Measurements from ENCODE around the gene DNER.
"Not testable (repeated sequence)": the region's sequence is repeated elsewhere in the genome, so short reads cannot be mapped to it uniquely, and the experiment has no call there.

The DNER gene

GRCh38 chr2:229629039-229629438, 85.3 kb downstream of the DNER start:
- H3K4me3 ChIP-seq (ENCODE audit: control insufficient read depth in 1 of 7, extremely low read depth in 1 of 7, insufficient read depth in 4 of 7, low read depth in 2 of 7, low read length in 6 of 7): no peak overlapping the region
- peaks cover 0 to 4% (median 3%) of the 10 kb centered on the region in 5 experiments for H3K27me3 ChIP-seq (replicated peaks in 2 of 5; ENCODE audit: control insufficient read depth in 4 of 5, insufficient read depth in 5 of 5, low read length in 4 of 5)
- POLR2A ChIA-PET: no interaction called here
- no peak for DNase-seq
- H3K4me1 ChIP-seq (ENCODE audit: control extremely low read depth in 1 of 4, control insufficient read depth in 4 of 4, insufficient read depth in 4 of 4, low read length in 3 of 4): no peaks in the 10 kb centered on the region
- H3K9me3 ChIP-seq (ENCODE audit: control extremely low read depth in 1 of 5, control insufficient read depth in 4 of 5, insufficient read depth in 2 of 5, low read depth in 1 of 5, low read length in 4 of 5): no peaks in the 10 kb centered on the region
- no peak overlapping the region for H3K27ac ChIP-seq (ENCODE audit: insufficient read depth in 1 of 2, low read depth in 1 of 2, low read length in 2 of 2, poor library complexity in 1 of 2, severe bottlenecking in 2 of 2)
- no peaks in the 10 kb centered on the region for H3K36me3 ChIP-seq (ENCODE audit: control insufficient read depth in 4 of 4, insufficient read depth in 4 of 4, low read length in 3 of 4)
- CTCF ChIA-PET: no interaction called here

GRCh38 chr2:229627728-229628127, 86.6 kb downstream of the DNER start:
- 63% methylated on average over 3 of the region's 3 CpGs for WGBS (ENCODE audit: insufficient coverage)

DNA sequence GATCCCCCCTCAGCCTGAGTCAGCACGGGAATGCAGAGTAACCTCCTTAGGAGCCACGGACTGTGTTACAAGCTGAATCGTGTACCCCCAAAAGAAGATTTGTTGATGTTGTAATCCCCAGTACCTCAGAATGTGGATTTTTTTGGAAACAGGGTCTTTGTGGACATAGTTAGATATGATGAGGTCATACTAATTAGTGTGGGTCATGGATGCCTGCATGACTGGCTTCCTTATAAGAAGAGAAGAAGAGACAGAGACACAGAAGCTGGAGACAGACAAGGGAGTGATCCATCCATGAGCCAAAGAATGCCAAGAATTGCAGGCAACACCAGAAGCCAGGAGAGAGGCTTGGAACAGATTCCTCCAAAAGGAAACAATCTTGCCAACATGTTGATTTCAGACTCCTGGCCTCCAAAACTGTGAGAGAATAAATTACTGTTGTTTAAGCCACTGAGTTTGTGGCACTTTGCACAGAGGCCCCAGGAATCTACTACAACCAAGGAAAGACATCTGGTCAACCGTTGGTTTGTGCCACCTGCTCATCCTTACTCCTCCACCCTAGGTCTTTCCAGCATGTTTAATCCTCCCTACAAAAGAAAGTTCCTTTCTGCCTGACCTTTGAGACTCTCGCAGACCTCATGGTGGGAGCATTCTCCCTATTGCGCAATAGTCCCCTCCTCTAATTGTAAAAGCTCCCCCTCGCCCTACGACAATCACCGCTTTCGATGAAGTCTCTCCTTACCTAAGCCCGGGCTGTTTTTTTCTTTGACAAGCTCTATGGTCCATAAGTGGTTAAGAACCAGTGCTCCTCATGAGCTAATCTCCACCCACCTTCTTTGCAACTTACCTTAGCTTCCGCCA, 91.6 kb downstream of the DNER start:
- Histone ChIP-seq H3K9me3 (ENCODE audit: control extremely low read depth in 1 of 5, control insufficient read depth in 4 of 5, insufficient read depth in 2 of 5, low read depth in 1 of 5, low read length in 4 of 5) (no peaks in the 10 kb centered on the region), H3K27me3 (replicated peaks in 2 of 5; ENCODE audit: control insufficient read depth in 4 of 5, insufficient read depth in 5 of 5, low read length in 4 of 5) (peaks cover 0 to 3% (median 2%) of the 10 kb centered on the region in 5 experiments), H3K36me3 (ENCODE audit: control insufficient read depth in 4 of 4, insufficient read depth in 4 of 4, low read length in 3 of 4) (no peaks in the 10 kb centered on the region), H3K27ac (ENCODE audit: insufficient read depth in 1 of 2, low read depth in 1 of 2, low read length in 2 of 2, poor library complexity in 1 of 2, severe bottlenecking in 2 of 2) (no peak overlapping the region), H3K4me1 (ENCODE audit: control extremely low read depth in 1 of 4, control insufficient read depth in 4 of 4, insufficient read depth in 4 of 4, low read length in 3 of 4) (no peaks in the 10 kb centered on the region), H3K4me3 (ENCODE audit: control insufficient read depth in 1 of 7, extremely low read depth in 1 of 7, insufficient read depth in 4 of 7, low read depth in 2 of 7, low read length in 6 of 7) (no peak overlapping the region)
- ChIA-PET CTCF (no interaction called here), POLR2A (no interaction called here)
- no peak for DNase-seq
- 96% methylated on average over 11 of the region's 12 CpGs for WGBS (ENCODE audit: insufficient coverage)

More at GRCh38 chr2:229627728-229628127, 86.6 kb downstream of the DNER start:
- no peaks in the 10 kb centered on the region for H3K4me1 ChIP-seq (ENCODE audit: control extremely low read depth in 1 of 4, control insufficient read depth in 4 of 4, insufficient read depth in 4 of 4, low read length in 3 of 4)
- DNase-seq: no peak
- no peak overlapping the region for H3K4me3 ChIP-seq (ENCODE audit: control insufficient read depth in 1 of 7, extremely low read depth in 1 of 7, insufficient read depth in 4 of 7, low read depth in 2 of 7, low read length in 6 of 7)
- POLR2A ChIA-PET: no interaction called here
- no peaks in the 10 kb centered on the region for H3K9me3 ChIP-seq (ENCODE audit: control extremely low read depth in 1 of 5, control insufficient read depth in 4 of 5, insufficient read depth in 2 of 5, low read depth in 1 of 5, low read length in 4 of 5)
- no peak overlapping the region for H3K27ac ChIP-seq (ENCODE audit: insufficient read depth in 1 of 2, low read depth in 1 of 2, low read length in 2 of 2, poor library complexity in 1 of 2, severe bottlenecking in 2 of 2)
- H3K27me3 ChIP-seq (replicated peaks in 2 of 5; ENCODE audit: control insufficient read depth in 4 of 5, insufficient read depth in 5 of 5, low read length in 4 of 5): peaks cover 0 to 3% (median 2%) of the 10 kb centered on the region in 5 experiments
- H3K36me3 ChIP-seq (ENCODE audit: control insufficient read depth in 4 of 4, insufficient read depth in 4 of 4, low read length in 3 of 4): no peaks in the 10 kb centered on the region
- CTCF ChIA-PET: no interaction called here

- CTCF ChIA-PET: no interaction called here
- no peaks in the 10 kb centered on the region for H3K9me3 ChIP-seq (ENCODE audit: control extremely low read depth in 1 of 5, control insufficient read depth in 4 of 5, insufficient read depth in 2 of 5, low read depth in 1 of 5, low read length in 4 of 5)
- peaks cover 0 to 3% (median 2%) of the 10 kb centered on the region in 5 experiments for H3K27me3 ChIP-seq (replicated peaks in 2 of 5; ENCODE audit: control insufficient read depth in 4 of 5, insufficient read depth in 5 of 5, low read length in 4 of 5)
- no peaks in the 10 kb centered on the region for H3K4me1 ChIP-seq (ENCODE audit: control extremely low read depth in 1 of 4, control insufficient read depth in 4 of 4, insufficient read depth in 4 of 4, low read length in 3 of 4)
- H3K36me3 ChIP-seq (ENCODE audit: control insufficient read depth in 4 of 4, insufficient read depth in 4 of 4, low read length in 3 of 4): no peaks in the 10 kb centered on the region
- DNase-seq: no peak
- 94% methylated on average over 5 of the region's 5 CpGs for WGBS (ENCODE audit: insufficient coverage)
- H3K27ac ChIP-seq (ENCODE audit: insufficient read depth in 1 of 2, low read depth in 1 of 2, low read length in 2 of 2, poor library complexity in 1 of 2, severe bottlenecking in 2 of 2): no peak overlapping the region
- POLR2A ChIA-PET: no interaction called here
- no peak overlapping the region for H3K4me3 ChIP-seq (ENCODE audit: control insufficient read depth in 1 of 7, extremely low read depth in 1 of 7, insufficient read depth in 4 of 7, low read depth in 2 of 7, low read length in 6 of 7)
Observed at GRCh38 chr2:229620759-229621158, 93.6 kb downstream of the DNER start.

DNA sequence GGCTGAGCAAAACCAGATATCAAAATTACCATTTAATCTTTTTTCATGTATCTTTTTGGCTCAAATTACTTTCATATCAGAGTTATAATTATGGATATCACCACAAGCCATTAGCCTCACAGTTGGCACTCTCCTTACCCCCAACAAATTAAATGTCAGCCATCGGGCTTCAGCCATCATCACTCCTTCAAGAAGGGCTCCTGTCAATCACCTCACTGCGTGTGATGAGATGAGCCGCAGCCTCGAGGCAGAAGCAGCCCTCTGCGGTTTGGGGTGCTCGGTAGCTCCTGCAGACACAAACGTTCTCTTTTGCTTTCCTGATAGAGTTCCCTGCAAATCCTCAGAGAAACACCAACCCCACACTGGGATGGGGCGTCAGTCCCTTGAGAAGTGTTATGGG, 94.1 kb downstream of the DNER start:
- Histone ChIP-seq H3K4me3 (ENCODE audit: control insufficient read depth in 1 of 7, extremely low read depth in 1 of 7, insufficient read depth in 4 of 7, low read depth in 2 of 7, low read length in 6 of 7) (no peak overlapping the region), H3K27ac (ENCODE audit: insufficient read depth in 1 of 2, low read depth in 1 of 2, low read length in 2 of 2, poor library complexity in 1 of 2, severe bottlenecking in 2 of 2) (no peak overlapping the region), H3K27me3 (replicated peaks in 2 of 5; ENCODE audit: control insufficient read depth in 4 of 5, insufficient read depth in 5 of 5, low read length in 4 of 5) (peaks cover 0 to 3% (median 2%) of the 10 kb centered on the region in 5 experiments), H3K36me3 (ENCODE audit: control insufficient read depth in 4 of 4, insufficient read depth in 4 of 4, low read length in 3 of 4) (no peaks in the 10 kb centered on the region), H3K4me1 (ENCODE audit: control extremely low read depth in 1 of 4, control insufficient read depth in 4 of 4, insufficient read depth in 4 of 4, low read length in 3 of 4) (no peaks in the 10 kb centered on the region), H3K9me3 (ENCODE audit: control extremely low read depth in 1 of 5, control insufficient read depth in 4 of 5, insufficient read depth in 2 of 5, low read depth in 1 of 5, low read length in 4 of 5) (no peaks in the 10 kb centered on the region)
- POLR2A ChIA-PET: no interaction called here
- DNase-seq: no peak
- CTCF ChIA-PET: no interaction called here
- WGBS (ENCODE audit: insufficient coverage): 87% methylated on average over 3 of the region's 8 CpGs

GRCh38 chr2:229616433-229616832, 97.9 kb downstream of the DNER start:
- CTCF ChIA-PET: no interaction called here
- Histone ChIP-seq H3K9me3 (ENCODE audit: control extremely low read depth in 1 of 5, control insufficient read depth in 4 of 5, insufficient read depth in 2 of 5, low read depth in 1 of 5, low read length in 4 of 5) (no peaks in the 10 kb centered on the region), H3K4me3 (ENCODE audit: control insufficient read depth in 1 of 7, extremely low read depth in 1 of 7, insufficient read depth in 4 of 7, low read depth in 2 of 7, low read length in 6 of 7) (no peak overlapping the region), H3K27ac (ENCODE audit: insufficient read depth in 1 of 2, low read depth in 1 of 2, low read length in 2 of 2, poor library complexity in 1 of 2, severe bottlenecking in 2 of 2) (no peak overlapping the region), H3K36me3 (ENCODE audit: control insufficient read depth in 4 of 4, insufficient read depth in 4 of 4, low read length in 3 of 4) (no peaks in the 10 kb centered on the region), H3K27me3 (replicated peaks in 2 of 5; ENCODE audit: control insufficient read depth in 4 of 5, insufficient read depth in 5 of 5, low read length in 4 of 5) (no peaks in the 10 kb centered on the region), H3K4me1 (ENCODE audit: control extremely low read depth in 1 of 4, control insufficient read depth in 4 of 4, insufficient read depth in 4 of 4, low read length in 3 of 4) (no peaks in the 10 kb centered on the region)
- WGBS (ENCODE audit: insufficient coverage): 100% methylated on average over 2 of the region's 3 CpGs
- POLR2A ChIA-PET: no interaction called here
- DNase-seq: no peak

DNA sequence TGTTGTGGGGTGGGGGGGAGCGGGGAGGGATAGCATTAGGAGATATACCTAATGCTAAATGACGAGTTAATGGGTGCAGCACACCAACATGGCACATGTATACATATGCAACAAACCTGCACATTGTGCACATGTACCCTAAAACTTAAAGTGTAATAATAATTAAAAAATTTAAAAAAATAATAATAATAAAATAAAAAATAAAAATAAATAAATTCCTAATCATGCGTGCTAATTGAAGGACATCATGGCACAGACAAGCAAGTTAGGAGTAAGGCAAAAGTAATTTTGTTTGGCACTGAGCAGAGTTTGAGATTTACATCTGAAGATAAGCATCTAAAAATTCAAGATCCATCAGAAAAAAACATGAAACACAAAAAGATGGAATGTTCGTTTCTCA, 100.3 kb downstream of the DNER start:
- WGBS (ENCODE audit: insufficient coverage): no CpG with 5 or more reads among the region's 4 CpGs
- CTCF ChIA-PET: interaction anchor here (0.7 kb wide), 1 partner anchor 263 kb away, joined by 3 read pairs; no protein-coding TSS in a partner anchor
- H3K27ac ChIP-seq (ENCODE audit: insufficient read depth in 1 of 2, low read depth in 1 of 2, low read length in 2 of 2, poor library complexity in 1 of 2, severe bottlenecking in 2 of 2); H3K27me3 ChIP-seq (replicated peaks in 2 of 5; ENCODE audit: control insufficient read depth in 4 of 5, insufficient read depth in 5 of 5, low read length in 4 of 5); POLR2A ChIA-PET; H3K4me1 ChIP-seq (ENCODE audit: control extremely low read depth in 1 of 4, control insufficient read depth in 4 of 4, insufficient read depth in 4 of 4, low read length in 3 of 4); H3K9me3 ChIP-seq (ENCODE audit: control extremely low read depth in 1 of 5, control insufficient read depth in 4 of 5, insufficient read depth in 2 of 5, low read depth in 1 of 5, low read length in 4 of 5); DNase-seq; H3K36me3 ChIP-seq (ENCODE audit: control insufficient read depth in 4 of 4, insufficient read depth in 4 of 4, low read length in 3 of 4); H3K4me3 ChIP-seq (ENCODE audit: control insufficient read depth in 1 of 7, extremely low read depth in 1 of 7, insufficient read depth in 4 of 7, low read depth in 2 of 7, low read length in 6 of 7): not testable (repeated sequence)

All from common myeloid progenitor, CD34-positive (primary cell).